Progenitor cell of endocrine pancreas (in vitro differentiated cells): ENCODE measurements around the gene DHX30. TPM values are rescaled to one million over a fixed set of nuclear protein-coding genes. Genes with fewer than 3 reads are reported as not detected.

ENCODE experiments used
- DNase-seq: peaks from one replicate; pipeline ENCODE4 v3.0.0; 2021; ENCODE audit warnings: low spot score; ENCODE audit not compliant: unreplicated experiment
- H3K27ac Mint-ChIP-seq: 2 replicates; pipeline ENCODE4 v1.8.0; 2021; ENCODE audit warnings: mild to moderate bottlenecking, moderate library complexity, mixed read lengths
- H3K27me3 Mint-ChIP-seq: 2 replicates; pipeline ENCODE4 v1.8.0; 2021; ENCODE audit warnings: mixed read lengths
- H3K36me3 Mint-ChIP-seq: 2 replicates; pipeline ENCODE4 v1.8.0; 2022; ENCODE audit warnings: mixed read lengths; ENCODE audit not compliant: insufficient read depth
- H3K4me1 Mint-ChIP-seq: 2 replicates; pipeline ENCODE4 v1.8.0; 2021; ENCODE audit warnings: low read depth, mixed read lengths
- H3K4me3 Mint-ChIP-seq: 2 replicates; pipeline ENCODE4 v1.8.0; 2021; ENCODE audit warnings: low read depth, mild to moderate bottlenecking, moderate library complexity, mixed read lengths
- H3K9me3 Mint-ChIP-seq: 2 replicates; pipeline ENCODE4 v1.8.0; 2021; ENCODE audit warnings: low read depth, mixed read lengths
- CTCF ChIP-seq: fragments of 200-600 bp; sonication (generic); IDR thresholded peaks from one replicate; pipeline ENCODE4 v1.5.0; 2021; ENCODE audit warnings: antibody characterized with exemption, mild to moderate bottlenecking; ENCODE audit not compliant: unreplicated experiment
- total RNA-seq: library from RNA; stranded (reverse); gene quantifications from 2 replicates; pipeline ENCODE4 v1.2.1, GENCODE V29; 2021

Gene DHX30
- total RNA-seq, 1 donor from 2014 or later, result 130 TPM

- Mint-ChIP-seq H3K9me3 (no peaks in the 10 kb centered on the region), H3K36me3 (peaks cover 17% of the 10 kb centered on the region), H3K27ac (peak overlapping the region; percentile 39), H3K4me3 (no peak overlapping the region), H3K27me3 (no peaks in the 10 kb centered on the region), H3K4me1 (no peaks in the 10 kb centered on the region)
- DNase-seq, result no peak
- no peak for TF ChIP-seq CTCF
These were observed 36.8 kb upstream of the DHX30 start for GRCh38 chr3:47766186-47766585.

GRCh38 chr3:47772047-47772446, 30.9 kb upstream of the DHX30 start:
- no peak for TF ChIP-seq CTCF
- peaks cover 15% of the 10 kb centered on the region for H3K36me3 Mint-ChIP-seq
- no peaks in the 10 kb centered on the region for H3K27me3 Mint-ChIP-seq
- peaks cover 2% of the 10 kb centered on the region for H3K4me1 Mint-ChIP-seq
- DNase-seq, result no peak
- H3K27ac Mint-ChIP-seq, result peak overlapping the region; percentile 33
- no peak overlapping the region for H3K4me3 Mint-ChIP-seq
- H3K9me3 Mint-ChIP-seq, result no peaks in the 10 kb centered on the region

GRCh38 chr3:47772788-47773187, 30.1 kb upstream of the DHX30 start:
- DNase-seq, result no peak
- no peak for TF ChIP-seq CTCF
- Mint-ChIP-seq H3K4me3 (no peak overlapping the region), H3K36me3 (peaks cover 15% of the 10 kb centered on the region), H3K4me1 (peaks cover 2% of the 10 kb centered on the region), H3K27me3 (no peaks in the 10 kb centered on the region), H3K9me3 (no peaks in the 10 kb centered on the region), H3K27ac (no peak overlapping the region)

- Mint-ChIP-seq H3K36me3 (peaks cover 5% of the 10 kb centered on the region), H3K27ac (no peak overlapping the region), H3K4me3 (no peak overlapping the region), H3K4me1 (peaks cover 18% of the 10 kb centered on the region), H3K27me3 (no peaks in the 10 kb centered on the region), H3K9me3 (no peaks in the 10 kb centered on the region)
- DNase-seq, result no peak
- no peak for TF ChIP-seq CTCF
These were observed 24.2 kb upstream of the DHX30 start for GRCh38 chr3:47778746-47779145.

GRCh38 chr3:47780741-47781684, 21.9 kb upstream of the DHX30 start:
- Mint-ChIP-seq H3K4me1 (peaks cover 15% of the 10 kb centered on the region), H3K27me3 (no peaks in the 10 kb centered on the region), H3K36me3 (peaks cover 2% of the 10 kb centered on the region), H3K4me3 (peak overlapping the region; percentile 96), H3K27ac (peak overlapping the region; percentile 99), H3K9me3 (no peaks in the 10 kb centered on the region)
- DNase-seq, result peak; percentile 61
- no peak for TF ChIP-seq CTCF
